Upper lobe of right lung (tissue), 1 donor: ENCODE measurements around the gene UBE2S. TPM values are rescaled to one million over a fixed set of nuclear protein-coding genes. Genes with fewer than 3 reads are reported as not detected.
A peak's percentile ranks its signal among the peaks of the same experiment; 100 is the strongest.
"Not testable (repeated sequence)": the region's sequence is repeated elsewhere in the genome, so short reads cannot be mapped to it uniquely, and the experiment has no call there.

Experiments used
- ATAC-seq: fragments of 200-7000 bp; cut with Tn5 transposase; one replicate; pipeline ENCODE4 v1.9.1; 2020; ENCODE audit warnings: mild to moderate bottlenecking, moderate library complexity
- DNase-seq: peaks from one replicate; pipeline ENCODE4 v3.0.0-alpha.2; 2020
- H3K27ac ChIP-seq: fragments of 200-600 bp; one replicate; pipeline ENCODE4 v1.8.0; 2022
- H3K27me3 ChIP-seq: fragments of 200-600 bp; one replicate; pipeline ENCODE4 v1.8.0; 2022; ENCODE audit warnings: mild to moderate bottlenecking
- H3K36me3 ChIP-seq: fragments of 200-600 bp; one replicate; pipeline ENCODE4 v1.8.0; 2022
- H3K4me1 ChIP-seq: fragments of 200-600 bp; one replicate; pipeline ENCODE4 v1.8.0; 2022
- H3K4me3 ChIP-seq: fragments of 200-600 bp; one replicate; pipeline ENCODE4 v1.8.0; 2022; ENCODE audit warnings: mild to moderate bottlenecking
- H3K9me3 ChIP-seq: fragments of 200-600 bp; one replicate; pipeline ENCODE4 v1.8.0; 2022
- intact Hi-C: fragments of 100-400 bp; cut with DNase I; formaldehyde crosslinking; loops from one replicate; pipeline ENCODE4 v1.11.0; 2022
- total RNA-seq: library from RNA; stranded (reverse); fragmentation: NEBNext Ultra II Directional; extraction: Animal tissue kit (Norgen Biotek cat#: 25700); gene quantifications from one replicate; pipeline ENCODE4 v1.2.1, GENCODE V29; 2021
- TF ChIP-seq, protein P1 (sequence below): fragments of 200-600 bp; IDR thresholded peaks from one replicate; pipeline ENCODE4 v1.8.0; 2022; ENCODE audit warnings: antibody characterized with exemption
- donor health status: DM: no; HTN: yes; CAD: no; lungs with severe emphysema.

Gene UBE2S
- total RNA-seq, 1 donor from 2014 or later = 19.5 TPM

DNA sequence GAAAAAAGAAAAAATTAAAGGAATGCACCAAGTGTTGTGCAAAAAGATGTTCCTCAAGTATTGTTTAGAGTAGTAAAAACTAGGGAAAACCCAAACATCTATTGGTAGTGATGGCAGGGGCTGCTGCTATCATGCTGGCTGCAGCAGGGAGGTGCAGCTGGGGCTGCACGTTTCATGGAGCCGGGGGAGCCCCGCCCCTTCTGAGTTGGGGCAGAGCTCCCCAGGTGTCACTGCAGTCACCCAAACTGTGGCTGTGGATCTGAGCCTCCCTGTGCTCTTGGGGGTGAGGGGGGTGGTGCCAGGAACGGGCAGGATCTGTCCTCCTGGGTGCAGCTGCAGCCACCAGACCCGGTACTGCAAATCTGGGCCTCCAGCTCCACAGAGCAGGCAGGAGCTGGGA lies 11.5 kb upstream of the UBE2S start:
- intact Hi-C loops = no loop called here
- ATAC-seq = no peak

DNA sequence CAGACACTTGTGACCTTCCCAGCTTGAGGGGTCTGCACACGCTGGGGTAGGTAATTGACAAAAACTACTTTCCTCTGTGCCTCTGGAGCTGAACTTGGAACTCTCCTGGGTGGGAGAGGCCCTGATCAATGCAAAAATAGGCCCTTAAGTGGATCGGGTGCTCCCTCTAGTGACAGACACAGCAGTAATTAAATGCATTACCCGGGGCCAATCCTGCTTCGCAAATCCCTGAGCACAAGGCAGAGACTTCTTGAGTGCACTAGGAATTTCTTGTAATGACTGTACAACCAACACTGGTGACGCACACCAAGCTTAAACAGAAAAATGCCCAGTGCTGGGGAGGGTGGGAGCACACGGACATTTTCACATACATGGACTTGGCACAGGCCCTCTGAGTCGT lies 10.6 kb upstream of the UBE2S start:
- H3K9me3 ChIP-seq = no peaks in the 10 kb centered on the region
- H3K4me1 ChIP-seq = no peaks in the 10 kb centered on the region
- no peak for DNase-seq
- no peak overlapping the region for H3K4me3 ChIP-seq
- intact Hi-C loops = no loop called here
- TF ChIP-seq, protein P1, sequence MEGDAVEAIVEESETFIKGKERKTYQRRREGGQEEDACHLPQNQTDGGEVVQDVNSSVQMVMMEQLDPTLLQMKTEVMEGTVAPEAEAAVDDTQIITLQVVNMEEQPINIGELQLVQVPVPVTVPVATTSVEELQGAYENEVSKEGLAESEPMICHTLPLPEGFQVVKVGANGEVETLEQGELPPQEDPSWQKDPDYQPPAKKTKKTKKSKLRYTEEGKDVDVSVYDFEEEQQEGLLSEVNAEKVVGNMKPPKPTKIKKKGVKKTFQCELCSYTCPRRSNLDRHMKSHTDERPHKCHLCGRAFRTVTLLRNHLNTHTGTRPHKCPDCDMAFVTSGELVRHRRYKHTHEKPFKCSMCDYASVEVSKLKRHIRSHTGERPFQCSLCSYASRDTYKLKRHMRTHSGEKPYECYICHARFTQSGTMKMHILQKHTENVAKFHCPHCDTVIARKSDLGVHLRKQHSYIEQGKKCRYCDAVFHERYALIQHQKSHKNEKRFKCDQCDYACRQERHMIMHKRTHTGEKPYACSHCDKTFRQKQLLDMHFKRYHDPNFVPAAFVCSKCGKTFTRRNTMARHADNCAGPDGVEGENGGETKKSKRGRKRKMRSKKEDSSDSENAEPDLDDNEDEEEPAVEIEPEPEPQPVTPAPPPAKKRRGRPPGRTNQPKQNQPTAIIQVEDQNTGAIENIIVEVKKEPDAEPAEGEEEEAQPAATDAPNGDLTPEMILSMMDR = peak; percentile 69
- ATAC-seq = peak; percentile 90
- H3K27ac ChIP-seq = no peak overlapping the region
- no peaks in the 10 kb centered on the region for H3K36me3 ChIP-seq
- H3K27me3 ChIP-seq = no peaks in the 10 kb centered on the region

More for the DNA sequence above, 11.5 kb upstream of the UBE2S start:
- Histone ChIP-seq H3K27ac (no peak overlapping the region), H3K4me1 (no peaks in the 10 kb centered on the region), H3K4me3 (no peak overlapping the region), H3K36me3 (no peaks in the 10 kb centered on the region), H3K27me3 (peaks cover 4% of the 10 kb centered on the region), H3K9me3 (no peaks in the 10 kb centered on the region)
- TF ChIP-seq, protein P1 = no peak
- no peak for DNase-seq

DNA sequence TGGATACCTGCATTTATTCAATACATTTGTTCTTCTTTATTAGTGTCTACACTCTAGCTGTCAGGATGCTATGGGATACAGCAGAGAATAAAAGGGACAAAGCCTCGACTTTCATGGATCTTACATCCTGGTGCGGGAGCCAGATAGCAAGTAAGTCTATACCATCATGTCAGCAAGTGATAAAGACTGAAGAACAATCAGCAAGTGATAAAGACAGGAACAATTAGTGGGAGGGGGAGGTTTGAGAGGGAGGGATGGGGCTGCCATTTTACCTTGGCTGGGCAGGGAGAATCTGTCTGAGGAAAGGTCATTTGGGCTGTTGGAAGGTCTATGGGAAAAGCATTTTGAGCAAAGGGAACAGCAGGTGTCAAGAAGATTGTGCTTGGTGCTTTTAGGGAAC lies 2.6 kb upstream of the UBE2S start:
- Histone ChIP-seq H3K4me3 (no peak overlapping the region), H3K27me3 (no peaks in the 10 kb centered on the region), H3K27ac (no peak overlapping the region), H3K4me1 (peaks cover 16% of the 10 kb centered on the region), H3K36me3 (no peaks in the 10 kb centered on the region), H3K9me3 (no peaks in the 10 kb centered on the region)
- TF ChIP-seq, protein P1 = no peak
- DNase-seq = no peak
- intact Hi-C loops = no loop called here
- no peak for ATAC-seq

DNA sequence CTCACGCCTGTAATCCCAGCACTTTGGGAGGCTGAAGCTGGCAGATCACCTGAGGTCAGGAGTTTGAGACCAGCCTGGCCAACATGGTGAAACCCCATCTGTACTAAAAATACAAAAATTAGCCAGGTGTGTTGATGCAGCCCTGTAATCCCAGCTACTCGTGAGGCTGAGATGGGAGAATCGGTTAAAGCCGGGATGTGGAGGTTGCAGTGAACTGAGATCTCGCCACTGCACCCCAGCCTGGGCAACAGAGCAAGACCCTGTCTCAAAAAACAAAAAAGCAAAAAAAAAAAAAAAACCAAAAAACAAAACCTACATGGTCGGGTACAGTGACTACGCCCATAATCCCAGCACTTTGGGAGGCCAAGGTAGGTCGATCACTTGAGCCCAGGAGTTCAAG lies 1.6 kb upstream of the UBE2S start:
- H3K36me3 ChIP-seq, DNase-seq, intact Hi-C loops, H3K27ac ChIP-seq, H3K9me3 ChIP-seq, H3K4me3 ChIP-seq, ATAC-seq, H3K27me3 ChIP-seq: not testable (repeated sequence)
- H3K4me1 ChIP-seq = peaks cover 16% of the 10 kb centered on the region

DNA sequence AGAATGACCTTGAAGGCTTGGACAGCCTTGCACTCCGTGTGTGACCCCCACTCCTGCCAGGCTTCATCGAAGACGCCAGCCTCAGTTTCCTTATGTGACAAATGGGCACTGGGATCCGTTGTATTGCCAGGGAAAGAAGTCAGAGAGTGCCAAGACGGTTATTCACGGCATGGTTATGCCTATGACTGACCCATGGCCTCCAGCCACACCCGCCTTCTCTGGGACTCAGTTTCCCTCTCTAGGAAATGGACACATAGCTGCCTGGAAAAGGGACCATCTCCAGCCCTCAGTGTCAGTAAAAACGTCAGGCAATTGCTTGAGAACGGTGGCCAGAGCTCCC lies 915 bp upstream of the UBE2S start:
- no peak for ATAC-seq

DNA sequence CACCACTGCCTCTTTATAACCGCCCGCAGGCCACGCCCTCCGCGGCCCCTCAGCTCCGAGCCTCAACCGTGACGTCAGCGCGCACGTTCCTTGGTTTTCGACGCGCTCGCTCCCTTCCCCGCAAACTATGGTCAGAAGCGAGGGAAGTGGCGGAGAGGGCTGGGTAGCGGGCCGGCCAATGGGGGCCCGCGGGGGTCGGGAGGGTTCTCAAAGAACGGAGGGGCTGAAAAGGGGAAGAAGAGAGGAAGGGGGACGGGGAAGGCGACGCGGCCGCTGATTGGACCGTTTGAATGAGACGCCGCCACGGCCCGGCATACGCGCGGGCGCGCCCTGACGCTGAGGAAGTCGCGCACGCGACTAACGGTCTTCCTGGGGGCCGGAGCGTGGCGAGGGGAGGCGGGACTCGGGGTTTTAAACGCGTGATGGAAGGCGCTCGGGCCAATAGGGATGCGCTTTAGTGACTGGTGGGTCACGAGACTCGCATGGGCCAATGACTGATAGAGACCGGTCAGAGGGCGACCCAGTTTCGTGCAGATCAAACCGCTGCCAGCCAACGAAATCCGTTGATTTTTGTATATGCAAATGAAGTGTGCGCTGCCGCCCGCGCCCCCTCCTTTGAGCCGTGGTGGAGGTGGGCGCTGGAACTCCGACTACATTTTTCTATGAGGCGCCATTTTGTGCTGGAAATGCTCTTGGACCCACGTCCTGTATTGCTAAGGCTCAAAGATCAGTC lies 378 bp upstream of the UBE2S start:
- intact Hi-C loops = no loop called here
- Histone ChIP-seq H3K27ac (peak overlapping the region; percentile 98), H3K27me3 (no peaks in the 10 kb centered on the region), H3K36me3 (peaks cover 14% of the 10 kb centered on the region), H3K4me3 (peak overlapping the region; percentile 68), H3K9me3 (no peaks in the 10 kb centered on the region), H3K4me1 (peaks cover 16% of the 10 kb centered on the region)
- TF ChIP-seq, protein P1 = no peak
- ATAC-seq = peak; percentile 97
- peak; percentile 99 for DNase-seq

More for the DNA sequence above, 915 bp upstream of the UBE2S start:
- peaks cover 16% of the 10 kb centered on the region for H3K4me1 ChIP-seq
- H3K36me3 ChIP-seq = peaks cover 9% of the 10 kb centered on the region
- peak overlapping the region; percentile 98 for H3K27ac ChIP-seq
- peak overlapping the region; percentile 68 for H3K4me3 ChIP-seq
- DNase-seq = no peak
- H3K27me3 ChIP-seq = no peaks in the 10 kb centered on the region
- no peaks in the 10 kb centered on the region for H3K9me3 ChIP-seq
- TF ChIP-seq, protein P1 = no peak
- intact Hi-C loops = no loop called here
